OCI-LY1 (cell line): ENCODE data around the gene SLC26A8.

Source experiments
- EZH2 ChIP-seq: fragments of 200-600 bp; sonication (generic), shearing (Covaris generic); IDR thresholded peaks from 2 replicates; pipeline ENCODE4 v1.8.0; 2017; ENCODE audit warnings: borderline replicate concordance, mixed run types, mild to moderate bottlenecking, antibody characterized with exemption, low read length, moderate library complexity, mixed read lengths
- TF ChIP-seq, protein P1 (sequence below): fragments of 200-600 bp; sonication (generic), shearing (Covaris generic); IDR thresholded peaks from 2 replicates; pipeline ENCODE4 v1.5.1; 2017; ENCODE audit warnings: mild to moderate bottlenecking, antibody characterized with exemption, low read length, moderate library complexity, mixed read lengths

DNA sequence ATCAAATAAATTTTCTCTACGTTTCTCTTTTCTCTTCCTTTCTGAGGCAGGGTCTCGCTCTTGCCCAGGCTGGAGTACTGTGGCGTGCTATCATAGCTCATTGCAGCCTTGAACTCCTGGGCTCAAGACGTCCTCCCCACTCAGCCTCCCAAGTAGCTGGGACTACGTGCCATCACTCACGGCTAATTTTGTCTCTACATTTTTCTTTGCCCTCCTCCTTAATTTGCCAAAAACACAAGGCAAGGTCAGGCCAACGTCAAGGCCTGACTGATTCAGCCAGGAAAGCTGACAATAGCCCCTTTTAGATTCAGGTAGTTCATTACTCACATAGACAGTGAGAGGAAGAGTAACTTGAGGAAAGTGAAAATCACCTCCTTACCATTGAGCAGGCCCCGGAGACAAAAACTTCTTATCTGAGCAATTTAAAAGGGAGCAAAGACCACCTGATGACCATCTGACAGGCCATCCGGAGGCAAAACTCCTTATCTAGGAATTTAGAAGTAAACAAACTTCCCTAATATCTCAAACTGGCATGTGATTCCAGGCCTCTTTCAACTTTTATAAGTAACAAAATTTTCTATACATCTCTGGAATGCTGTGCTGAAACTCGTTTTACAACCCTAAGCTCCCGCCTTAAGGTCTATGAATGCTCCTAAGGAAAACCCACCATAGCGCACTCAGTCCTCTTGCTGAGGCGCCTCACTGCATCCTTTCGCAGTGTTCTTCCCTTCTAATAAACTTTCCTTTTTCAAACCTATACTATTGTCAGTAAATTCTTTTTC is 61.5 kb downstream of the SLC26A8 start:
- TF ChIP-seq, protein P1, sequence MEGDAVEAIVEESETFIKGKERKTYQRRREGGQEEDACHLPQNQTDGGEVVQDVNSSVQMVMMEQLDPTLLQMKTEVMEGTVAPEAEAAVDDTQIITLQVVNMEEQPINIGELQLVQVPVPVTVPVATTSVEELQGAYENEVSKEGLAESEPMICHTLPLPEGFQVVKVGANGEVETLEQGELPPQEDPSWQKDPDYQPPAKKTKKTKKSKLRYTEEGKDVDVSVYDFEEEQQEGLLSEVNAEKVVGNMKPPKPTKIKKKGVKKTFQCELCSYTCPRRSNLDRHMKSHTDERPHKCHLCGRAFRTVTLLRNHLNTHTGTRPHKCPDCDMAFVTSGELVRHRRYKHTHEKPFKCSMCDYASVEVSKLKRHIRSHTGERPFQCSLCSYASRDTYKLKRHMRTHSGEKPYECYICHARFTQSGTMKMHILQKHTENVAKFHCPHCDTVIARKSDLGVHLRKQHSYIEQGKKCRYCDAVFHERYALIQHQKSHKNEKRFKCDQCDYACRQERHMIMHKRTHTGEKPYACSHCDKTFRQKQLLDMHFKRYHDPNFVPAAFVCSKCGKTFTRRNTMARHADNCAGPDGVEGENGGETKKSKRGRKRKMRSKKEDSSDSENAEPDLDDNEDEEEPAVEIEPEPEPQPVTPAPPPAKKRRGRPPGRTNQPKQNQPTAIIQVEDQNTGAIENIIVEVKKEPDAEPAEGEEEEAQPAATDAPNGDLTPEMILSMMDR: no peak
- TF ChIP-seq EZH2: no peak
